ENCODE measurements around the gene NPFFR1. TPM values are rescaled to one million over a fixed set of nuclear protein-coding genes. Genes with fewer than 3 reads are reported as not detected.

NPFFR1 gene
- total RNA-seq, 1 donor: not detected

DNA sequence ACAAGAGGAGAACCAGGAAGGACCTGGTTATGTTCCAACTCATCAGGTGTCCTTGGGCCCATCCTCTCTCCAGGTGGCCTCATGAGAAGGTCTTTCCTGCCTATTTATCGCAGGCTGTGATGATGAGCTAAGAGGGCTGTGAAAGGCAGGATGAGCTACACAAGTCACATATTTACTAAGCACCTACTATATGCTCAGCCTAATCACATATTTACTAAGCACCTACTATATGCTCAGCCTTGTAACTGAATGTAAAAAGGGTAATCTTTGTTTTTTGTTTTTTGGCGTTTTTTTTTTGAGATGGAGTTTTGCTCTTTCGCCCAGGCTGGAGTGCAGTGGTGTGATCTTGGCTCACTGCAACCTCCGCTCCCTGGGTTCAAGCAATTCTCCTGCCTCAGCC lies 44.2 kb upstream of the NPFFR1 start:
- no peak for TF ChIP-seq CTCF (IDR thresholded peaks at IDR 0.05; ENCODE audit: insufficient read depth, low read length)
- no peak overlapping the region for H3K4me3 ChIP-seq (ENCODE audit: low read depth, low read length)

DNA sequence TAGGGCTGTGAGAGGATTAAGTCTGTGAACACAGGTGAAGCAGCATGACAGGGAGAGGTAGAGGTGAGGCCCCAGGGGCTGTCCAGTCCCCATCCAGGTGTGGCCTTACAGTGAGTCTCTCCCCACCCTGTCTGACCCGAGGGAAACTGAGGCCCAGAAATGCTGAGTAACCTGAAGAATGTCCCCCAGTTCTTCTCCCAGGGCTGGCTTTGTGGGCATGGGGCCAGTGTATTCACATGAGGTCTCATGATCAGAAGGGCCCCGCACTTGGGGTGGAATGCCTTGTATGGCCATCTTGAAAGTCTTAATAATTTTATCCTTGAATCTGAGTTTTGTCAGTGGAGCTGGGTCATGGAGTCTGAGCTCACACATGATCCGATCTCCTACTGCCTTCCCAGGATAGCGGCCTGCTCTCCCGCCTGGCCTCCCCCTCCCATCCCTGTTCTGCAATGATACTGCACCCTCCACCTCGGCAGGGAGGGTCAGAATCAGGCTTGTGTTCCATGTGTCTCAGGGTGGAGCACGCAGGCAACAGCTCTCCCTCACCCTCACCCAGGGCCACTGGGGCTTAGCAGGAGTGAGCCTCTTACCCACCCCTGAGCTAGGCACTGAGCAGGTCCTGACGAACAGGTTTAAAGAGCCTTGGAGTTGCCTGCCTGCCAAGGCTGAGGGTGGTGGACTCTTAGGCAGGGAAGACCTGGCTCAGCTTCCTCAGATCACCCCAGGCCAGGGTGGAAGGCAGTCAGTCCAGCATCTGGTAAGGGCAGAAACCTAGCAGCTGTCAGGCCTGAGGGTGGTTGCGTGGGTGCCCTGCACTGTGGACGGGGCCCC lies 41.4 kb upstream of the NPFFR1 start:
- no peak for DNase-seq (ENCODE audit: low read depth)
- no peak overlapping the region for H3K4me3 ChIP-seq (ENCODE audit: low read depth, low read length)
- no peak for TF ChIP-seq CTCF (IDR thresholded peaks at IDR 0.05; ENCODE audit: insufficient read depth, low read length)

More for the DNA sequence above, 44.2 kb upstream of the NPFFR1 start:
- no peak for DNase-seq (ENCODE audit: low read depth)

DNA sequence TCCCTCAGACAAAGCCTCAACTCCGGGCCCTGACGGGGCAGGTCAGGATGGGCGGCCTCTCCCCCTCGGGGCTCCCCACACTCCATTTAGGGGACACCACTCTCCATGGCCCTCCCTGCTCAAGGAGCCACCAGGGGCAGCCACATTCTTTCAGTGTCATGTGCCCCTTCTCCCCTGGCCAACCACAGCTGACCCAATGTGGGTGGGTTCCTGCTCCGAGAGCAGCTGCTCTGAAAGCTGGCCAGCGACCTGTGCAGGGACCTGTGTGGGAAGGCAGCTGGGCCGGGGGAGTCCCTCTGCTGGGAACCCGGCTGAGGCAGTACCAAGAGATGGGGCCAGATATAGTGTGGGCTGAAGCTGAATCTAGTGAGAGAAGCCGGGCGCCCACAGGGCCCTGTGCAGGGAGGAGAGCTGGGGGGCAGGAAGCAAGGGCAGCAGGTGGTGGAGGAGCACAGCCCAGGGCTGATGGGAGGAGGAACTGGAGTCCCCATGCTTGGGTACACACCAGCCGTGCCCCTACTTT lies 40.6 kb upstream of the NPFFR1 start:
- no peak overlapping the region for H3K4me3 ChIP-seq (ENCODE audit: low read depth, low read length)
- TF ChIP-seq CTCF (IDR thresholded peaks at IDR 0.05; ENCODE audit: insufficient read depth, low read length): no peak
- DNase-seq (ENCODE audit: low read depth): no peak

DNA sequence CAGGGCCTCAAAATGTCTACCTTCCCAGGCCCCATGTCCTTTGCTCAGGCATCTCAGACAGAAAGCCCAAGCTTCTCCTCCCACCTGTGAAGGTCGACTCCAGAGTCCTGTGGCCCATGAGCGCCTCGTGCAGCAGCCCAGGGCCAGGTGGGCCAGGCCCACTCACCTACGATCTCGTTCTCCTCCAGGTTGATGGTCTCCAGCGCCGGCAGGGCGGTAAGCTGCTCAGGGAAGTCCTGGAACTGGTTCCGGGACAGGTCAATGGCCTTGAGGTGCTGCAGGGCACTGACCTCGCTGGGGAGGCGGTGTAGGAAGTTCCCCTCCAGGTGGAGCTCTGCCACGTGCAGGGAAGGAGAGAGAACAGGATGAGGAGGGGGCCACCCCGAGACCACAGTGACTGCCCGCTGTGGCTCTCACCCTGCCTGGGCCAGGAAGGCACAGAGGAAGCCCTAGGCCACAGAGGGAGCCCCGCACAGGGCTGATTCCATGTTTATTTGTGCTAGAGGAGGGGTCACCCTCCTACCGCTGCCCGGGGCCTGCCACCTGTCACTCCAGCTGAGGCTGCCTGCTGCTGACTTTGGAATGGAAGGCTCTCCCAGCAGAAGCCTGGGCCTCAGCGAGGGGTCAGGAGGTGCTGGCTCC lies 40.0 kb upstream of the NPFFR1 start:
- DNase-seq (ENCODE audit: low read depth): no peak
- no peak for TF ChIP-seq CTCF (IDR thresholded peaks at IDR 0.05; ENCODE audit: insufficient read depth, low read length)
- no peak overlapping the region for H3K4me3 ChIP-seq (ENCODE audit: low read depth, low read length)

GRCh38 chr10:70323138-70323696 lies 39.4 kb upstream of the NPFFR1 start:
- DNase-seq (ENCODE audit: low read depth): no peak
- no peak for TF ChIP-seq CTCF (IDR thresholded peaks at IDR 0.05; ENCODE audit: insufficient read depth, low read length)
- H3K4me3 ChIP-seq (ENCODE audit: low read depth, low read length): no peak overlapping the region

GRCh38 chr10:70321897-70322890 lies 38.4 kb upstream of the NPFFR1 start:
- DNase-seq (ENCODE audit: low read depth): no peak
- no peak overlapping the region for H3K4me3 ChIP-seq (ENCODE audit: low read depth, low read length)
- TF ChIP-seq CTCF (IDR thresholded peaks at IDR 0.05; ENCODE audit: insufficient read depth, low read length): no peak
